Iris pigment epithelial cell (primary cell): Measurements from ENCODE around the gene TMEM218.

Source experiments
- DNase-seq: peaks from one replicate; pipeline ENCODE4 v3.0.0-alpha.2; 2011; ENCODE audit warnings: low read depth

TMEM218 gene

GRCh38 chr11:125111343-125112207 lies at the start of gene TMEM218:
TSS of gene TMEM218 (minus strand) at chr11:125111626. CDS start at chr11:125102241, 9,385 bp downstream.
- peak; percentile 99 for DNase-seq

DNA sequence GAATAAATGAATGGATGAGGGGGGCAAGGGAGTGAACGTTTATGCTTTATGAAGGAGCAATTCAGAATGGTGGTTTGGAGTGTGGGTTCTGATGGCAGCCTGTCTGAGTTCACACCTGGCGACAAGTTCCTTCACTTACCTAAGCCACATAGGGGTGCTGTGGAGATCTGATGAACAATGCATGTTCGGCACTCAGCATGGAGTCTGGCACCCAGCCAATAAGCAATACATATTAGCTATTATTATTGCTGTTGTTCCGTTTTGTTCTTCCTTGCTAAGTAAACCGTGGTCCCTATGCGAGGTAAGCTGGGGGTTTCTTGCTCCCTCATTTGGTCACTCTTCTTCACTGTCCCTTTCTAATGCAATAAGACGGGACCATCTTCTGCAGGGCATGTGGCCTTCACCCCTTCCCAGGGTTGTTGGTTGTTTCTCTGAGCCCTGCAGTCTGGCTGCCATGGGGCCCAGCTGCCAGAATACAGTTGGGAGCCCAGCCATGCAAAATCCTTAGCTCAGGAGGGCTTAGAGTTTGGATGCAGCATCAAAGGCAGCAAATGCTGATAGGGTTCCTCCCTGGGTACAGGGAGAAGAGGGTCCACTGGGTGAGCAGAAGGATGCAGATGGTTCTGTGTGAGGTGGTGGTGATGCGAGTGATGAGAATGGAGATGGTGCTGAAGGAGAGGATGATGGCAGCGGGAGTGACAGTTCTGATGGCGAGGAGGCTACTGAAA lies 46.7 kb upstream of the TMEM218 start:
- no peak for DNase-seq

GRCh38 chr11:125157118-125157733 lies 45.8 kb upstream of the TMEM218 start:
- no peak for DNase-seq

DNA sequence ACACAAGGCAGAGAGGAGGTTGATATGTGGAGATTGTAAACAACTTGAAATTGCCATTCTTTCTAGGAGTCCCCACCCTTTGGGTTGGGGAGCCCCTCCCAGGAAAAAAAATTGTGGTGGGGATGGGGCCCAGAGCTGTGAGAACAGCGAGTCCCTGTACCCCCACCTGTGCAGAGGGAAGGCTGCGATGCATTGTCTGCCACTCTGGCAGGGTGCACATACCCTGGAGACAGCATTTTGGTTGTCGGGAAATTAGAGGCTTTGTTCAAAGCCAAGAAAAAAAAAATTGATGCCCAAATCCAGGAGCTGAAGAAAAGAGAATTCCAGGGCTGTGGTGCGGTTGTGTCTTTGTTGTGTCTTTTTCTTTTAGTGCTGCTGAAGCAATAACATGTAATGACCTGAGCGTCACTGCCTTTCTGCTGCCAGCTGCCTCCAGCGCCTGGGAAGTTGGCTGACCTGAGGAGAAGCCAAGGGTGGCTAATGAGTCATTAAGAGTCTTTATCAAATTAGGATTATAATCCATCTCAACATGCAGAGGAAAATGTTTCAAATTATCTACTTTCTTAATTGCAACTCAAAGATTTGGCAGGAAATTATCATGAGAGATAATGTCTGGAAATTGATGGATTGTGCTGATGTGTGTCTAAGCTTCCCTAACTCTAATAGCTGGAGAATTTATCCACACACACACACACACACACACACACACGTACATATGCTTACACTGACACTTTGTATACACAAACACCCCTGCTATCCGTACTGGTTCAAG lies 45.1 kb upstream of the TMEM218 start:
- no peak for DNase-seq

- no peak for DNase-seq
These were observed 44.3 kb upstream of the TMEM218 start for GRCh38 chr11:125155767-125156166.

DNA sequence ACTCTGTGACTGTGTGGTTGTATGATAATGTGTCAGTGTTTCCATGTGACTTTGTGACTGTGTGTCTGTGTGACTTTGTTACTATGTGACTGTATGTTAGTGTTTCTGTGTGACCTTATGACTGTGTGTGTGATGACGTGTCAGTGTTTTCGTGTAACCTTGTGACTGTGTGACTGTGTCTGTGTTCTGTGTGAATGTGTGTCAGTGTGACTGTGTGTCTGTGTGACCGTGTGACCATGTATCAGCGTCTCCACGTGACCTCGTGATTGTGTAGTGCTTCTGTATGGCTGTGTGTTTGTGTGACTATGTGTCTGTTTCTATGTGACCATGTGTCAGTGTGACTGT lies 43.6 kb upstream of the TMEM218 start:
- no peak for DNase-seq

GRCh38 chr11:125154378-125155099 lies 43.1 kb upstream of the TMEM218 start:
- no peak for DNase-seq

DNA sequence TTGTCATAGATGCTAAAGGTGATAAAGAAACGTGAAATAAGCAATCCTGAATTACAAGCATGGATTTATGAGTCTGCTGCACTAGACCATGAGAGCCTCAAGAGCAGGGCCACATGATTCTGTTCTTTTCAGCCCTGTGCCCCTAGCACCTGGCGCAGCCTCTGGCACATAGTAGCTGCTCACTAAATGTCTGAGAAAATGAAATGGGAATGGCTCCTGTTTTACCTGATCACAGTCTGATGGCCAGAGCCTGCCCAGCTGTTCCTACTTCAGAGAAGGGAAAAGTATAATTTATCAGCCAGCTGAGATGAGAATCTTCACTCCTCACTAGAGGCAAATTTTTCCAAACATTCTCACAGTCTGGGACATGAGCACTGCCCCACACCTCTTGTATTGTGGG lies 42.4 kb upstream of the TMEM218 start:
- DNase-seq, result no peak

GRCh38 chr11:125148743-125149142 lies 37.3 kb upstream of the TMEM218 start:
- DNase-seq, result no peak

DNA sequence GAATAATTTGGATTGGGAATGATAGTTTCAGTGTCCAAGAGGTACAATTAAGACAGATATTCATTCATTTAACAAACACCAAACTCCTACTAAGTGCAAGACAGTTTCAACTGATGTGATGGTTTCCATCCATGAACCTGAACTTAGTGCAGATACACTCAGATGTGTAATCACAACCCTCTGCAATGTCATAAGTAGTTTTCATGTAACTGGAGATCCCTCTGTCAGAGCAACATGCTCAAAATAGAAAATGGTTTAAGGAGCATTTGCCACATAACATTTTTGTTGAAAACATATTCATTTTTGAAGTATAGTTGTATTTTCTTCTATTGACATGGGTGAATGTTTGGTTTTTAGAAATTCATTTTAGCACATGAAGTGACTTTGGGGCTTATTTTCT lies 36.6 kb upstream of the TMEM218 start:
- DNase-seq, result no peak

DNA sequence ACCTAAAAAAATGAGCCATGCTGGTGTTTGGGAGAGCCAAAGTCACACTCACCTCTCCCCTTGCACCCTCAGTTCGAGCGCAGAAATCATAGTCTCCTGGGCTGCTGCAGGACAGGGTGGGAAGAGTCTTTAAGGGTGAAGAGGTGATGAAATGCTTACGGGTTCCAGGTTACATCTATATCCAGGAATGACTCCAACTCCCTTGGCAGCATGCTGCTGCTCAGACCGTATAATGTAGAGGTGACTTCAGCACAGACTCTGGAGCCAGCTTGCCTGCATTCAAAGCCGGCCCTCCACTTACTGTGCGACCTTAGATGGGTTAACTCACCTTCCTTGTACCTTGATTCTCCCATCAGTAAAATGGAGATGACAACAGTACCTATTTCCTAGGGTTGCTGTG lies 35.9 kb upstream of the TMEM218 start:
- DNase-seq, result no peak

DNA sequence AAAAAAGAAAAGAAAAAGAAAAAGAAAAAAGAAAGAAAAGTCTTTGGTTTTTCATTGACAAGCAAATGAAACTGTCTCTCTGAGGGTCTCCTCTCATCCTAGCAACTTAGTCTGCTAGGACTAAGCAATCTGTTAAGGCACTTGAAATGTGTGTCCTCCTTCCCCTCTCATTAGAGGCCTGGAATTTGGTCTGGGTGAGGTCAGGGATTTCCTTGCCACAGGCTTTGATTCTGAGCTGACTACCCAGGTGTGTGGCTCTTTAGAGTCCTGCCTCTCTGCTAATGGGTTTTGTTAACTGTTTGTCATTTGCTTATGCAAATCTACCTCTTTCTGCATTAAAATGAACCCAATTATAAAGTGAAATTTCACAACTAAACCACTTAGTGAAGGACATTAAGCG lies 34.8 kb upstream of the TMEM218 start:
- no peak for DNase-seq

- DNase-seq, result peak; percentile 8
These were observed 30.5 kb upstream of the TMEM218 start for GRCh38 chr11:125141686-125142535.

- no peak for DNase-seq
These were observed 29.8 kb upstream of the TMEM218 start for GRCh38 chr11:125141178-125141577.

DNA sequence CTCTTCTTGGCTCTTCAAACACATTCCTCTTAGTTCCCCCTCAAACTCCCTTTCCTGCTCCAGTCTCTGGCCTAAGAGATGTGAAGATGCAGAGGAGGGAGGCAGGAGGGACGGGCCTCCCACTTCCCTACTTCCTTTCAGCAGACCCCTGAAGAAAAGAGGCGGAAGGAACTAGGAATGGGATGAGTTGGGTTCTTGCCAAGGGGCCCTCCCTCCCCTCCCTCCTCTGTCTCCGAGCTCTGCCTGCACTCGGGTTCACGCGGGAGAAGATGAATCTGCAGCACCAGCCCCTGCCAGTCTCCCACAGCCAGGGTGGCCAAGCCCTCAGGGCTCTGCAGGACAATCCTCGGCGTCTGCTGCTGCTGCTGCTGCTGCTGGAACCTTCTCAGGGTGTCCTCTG lies 28.8 kb upstream of the TMEM218 start:
- no peak for DNase-seq

DNA sequence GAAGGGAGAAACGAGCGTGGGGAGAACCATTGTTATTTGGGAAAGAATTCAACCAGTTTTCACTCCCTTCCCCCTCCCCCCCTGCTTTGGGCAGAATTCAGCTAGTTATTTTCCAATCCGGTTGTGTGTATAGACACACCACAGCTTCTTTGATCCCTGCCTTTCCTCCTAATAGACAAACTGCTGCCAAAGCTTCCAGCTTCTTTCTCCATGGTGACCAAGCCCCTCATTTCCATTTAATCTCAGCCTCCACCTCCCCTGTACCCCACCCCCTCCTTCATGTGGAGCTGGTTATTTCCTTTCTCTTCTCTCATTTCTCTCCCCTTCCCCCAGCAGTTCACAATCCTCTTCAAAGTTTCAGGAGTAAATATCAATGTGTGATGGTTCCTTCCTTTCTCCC lies 28.4 kb upstream of the TMEM218 start:
- no peak for DNase-seq

GRCh38 chr11:125138966-125139365 lies 27.5 kb upstream of the TMEM218 start:
- no peak for DNase-seq

DNA sequence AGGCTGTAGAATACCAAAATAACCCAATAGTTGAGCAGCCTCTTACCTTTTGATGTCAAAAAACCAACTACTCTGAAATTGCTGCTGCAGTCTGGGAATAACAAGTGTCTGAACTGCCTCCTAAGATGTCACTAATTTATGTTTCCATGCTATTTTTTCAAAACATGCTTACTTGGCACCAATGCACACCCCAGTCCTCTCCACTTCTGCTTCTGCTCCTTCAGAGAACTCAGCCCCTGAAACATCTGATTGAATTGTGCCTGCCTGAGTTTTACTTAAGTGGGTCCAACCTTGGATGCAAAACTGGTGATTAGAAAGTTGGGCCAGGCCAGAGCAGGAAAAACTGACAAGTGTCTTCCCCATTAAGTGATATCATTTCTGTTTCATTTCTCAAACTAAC lies 24.6 kb upstream of the TMEM218 start:
- DNase-seq, result no peak

DNA sequence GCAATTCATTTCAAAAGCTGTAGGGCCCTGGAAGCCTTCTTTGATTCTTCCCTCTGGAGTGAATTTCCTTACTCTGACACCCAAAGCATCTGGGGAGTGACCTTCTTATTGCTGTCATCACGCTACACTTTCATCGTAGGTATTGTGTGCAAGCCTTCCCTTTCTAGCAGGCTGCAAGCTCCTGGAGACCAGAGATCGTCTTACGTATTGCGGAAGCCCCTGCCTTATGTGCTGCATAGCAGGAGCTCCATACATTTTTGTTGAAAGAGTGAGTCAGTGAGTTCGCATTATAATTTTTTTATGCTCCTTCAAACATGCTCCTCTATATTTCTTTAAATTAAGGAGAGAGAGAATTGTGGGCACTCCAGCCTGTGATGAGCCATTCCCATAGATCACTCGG lies 21.2 kb upstream of the TMEM218 start:
- no peak for DNase-seq

- DNase-seq, result no peak
These were observed 20.6 kb upstream of the TMEM218 start for GRCh38 chr11:125132071-125132470.
